Activated naive CD8-positive, alpha-beta T cell treated with anti-CD3 and anti-CD28 coated beads for 36 hours (primary cell): ENCODE results near the gene SRSF6. TPM values are rescaled to one million over a fixed set of nuclear protein-coding genes. Genes with fewer than 3 reads are reported as not detected.
"Not testable (repeated sequence)": the region's sequence is repeated elsewhere in the genome, so short reads cannot be mapped to it uniquely, and the experiment has no call there.

ENCODE experiments used
- DNase-seq: peaks from one replicate; pipeline ENCODE4 v3.0.0; 2021
- H3K27ac Mint-ChIP-seq: one replicate; pipeline ENCODE4 v1.8.0; 2022; ENCODE audit warnings: mild to moderate bottlenecking, moderate library complexity, mixed read lengths
- H3K27me3 Mint-ChIP-seq: one replicate; pipeline ENCODE4 v1.8.0; 2022; ENCODE audit warnings: mild to moderate bottlenecking, mixed read lengths
- H3K36me3 Mint-ChIP-seq: one replicate; pipeline ENCODE4 v1.8.0; 2021; ENCODE audit warnings: mild to moderate bottlenecking, mixed read lengths
- H3K4me1 Mint-ChIP-seq: one replicate; pipeline ENCODE4 v1.8.0; 2021; ENCODE audit warnings: mixed read lengths
- H3K4me3 Mint-ChIP-seq: one replicate; pipeline ENCODE4 v1.8.0; 2022; ENCODE audit warnings: mild to moderate bottlenecking, moderate library complexity, mixed read lengths
- H3K9me3 Mint-ChIP-seq: one replicate; pipeline ENCODE4 v1.8.0; 2022; ENCODE audit warnings: mixed read lengths
- total RNA-seq, 2 experiments: library from RNA; stranded (reverse); gene quantifications; one replicate each; pipeline ENCODE4 v1.2.3, GENCODE V29; 2021

SRSF6 gene
- total RNA-seq, 2 experiments from 2014 or later = 224 to 225 TPM

DNA sequence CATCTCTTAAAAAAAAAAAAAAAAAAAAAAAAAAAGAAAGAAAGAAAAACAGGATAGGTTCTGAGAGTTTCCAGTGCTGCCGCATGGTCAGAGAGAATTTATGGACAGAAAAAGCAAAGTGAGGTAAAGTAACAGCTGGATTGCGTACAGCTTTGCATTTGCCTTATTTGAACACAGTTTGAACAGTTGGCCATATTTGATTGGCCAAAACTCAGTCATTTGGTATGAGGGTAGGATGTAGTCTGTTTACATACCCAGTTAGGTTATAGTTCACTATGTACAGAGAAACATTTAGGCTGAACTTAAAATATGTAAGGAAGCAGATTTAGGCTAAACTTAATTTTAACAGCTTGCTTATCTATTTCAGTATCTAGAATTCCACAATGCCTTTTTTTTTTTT lies 32.3 kb downstream of the SRSF6 start:
- Mint-ChIP-seq H3K4me1 (peaks cover 5% of the 10 kb centered on the region), H3K9me3 (peaks cover 11% of the 10 kb centered on the region), H3K4me3 (no peak overlapping the region), H3K27me3 (no peaks in the 10 kb centered on the region), H3K36me3 (peaks cover 3% of the 10 kb centered on the region), H3K27ac (no peak overlapping the region)
- DNase-seq = no peak

DNA sequence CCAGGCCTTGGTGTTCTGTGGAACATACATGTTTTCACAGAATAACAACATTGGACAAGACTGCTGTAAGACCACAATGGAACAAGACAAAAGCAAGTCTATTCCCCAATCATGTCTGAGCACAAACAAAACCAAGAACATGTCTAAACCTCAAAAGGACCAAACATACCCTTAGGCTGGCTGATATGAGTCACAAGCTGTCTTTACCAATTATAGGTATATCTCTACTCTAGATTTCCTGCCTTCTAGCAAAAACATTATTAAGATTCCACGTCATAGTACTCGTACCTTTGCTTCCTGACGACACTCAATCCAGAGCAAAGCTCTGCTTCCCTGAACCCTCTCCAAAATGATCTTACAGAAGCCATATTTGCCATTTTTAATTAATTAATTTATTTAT lies 34.4 kb downstream of the SRSF6 start:
- DNase-seq = no peak
- H3K27ac Mint-ChIP-seq = no peak overlapping the region

DNA sequence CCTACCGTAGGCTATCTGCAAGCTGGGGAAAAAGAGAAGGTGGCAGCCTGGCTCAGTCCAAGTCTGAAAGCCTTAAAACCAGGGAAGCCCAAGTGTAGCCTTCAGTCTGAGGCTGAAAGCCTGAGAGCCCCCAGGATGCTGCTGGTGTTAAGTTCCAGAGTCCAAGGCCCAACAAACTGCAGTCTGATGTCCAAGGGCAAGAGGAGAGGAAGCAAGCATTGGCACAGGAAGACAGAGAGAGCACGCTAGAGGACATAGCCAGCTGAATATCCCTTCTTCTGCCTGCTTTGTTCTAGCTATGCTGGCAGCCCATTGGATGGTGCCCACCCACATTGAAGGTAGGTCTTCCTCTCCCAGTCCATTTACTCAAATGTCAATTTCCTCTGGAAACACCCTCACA lies 37.7 kb downstream of the SRSF6 start:
- DNase-seq = no peak
- no peak overlapping the region for H3K27ac Mint-ChIP-seq
- H3K4me1 Mint-ChIP-seq = peaks cover 5% of the 10 kb centered on the region
- no peak overlapping the region for H3K4me3 Mint-ChIP-seq
- no peaks in the 10 kb centered on the region for H3K36me3 Mint-ChIP-seq
- H3K9me3 Mint-ChIP-seq = no peaks in the 10 kb centered on the region
- H3K27me3 Mint-ChIP-seq = no peaks in the 10 kb centered on the region

More for the DNA sequence above, 34.4 kb downstream of the SRSF6 start:
- no peaks in the 10 kb centered on the region for H3K27me3 Mint-ChIP-seq
- H3K36me3 Mint-ChIP-seq = no peaks in the 10 kb centered on the region
- H3K4me1 Mint-ChIP-seq = peaks cover 5% of the 10 kb centered on the region
- H3K9me3 Mint-ChIP-seq = peaks cover 8% of the 10 kb centered on the region
- no peak overlapping the region for H3K4me3 Mint-ChIP-seq

DNA sequence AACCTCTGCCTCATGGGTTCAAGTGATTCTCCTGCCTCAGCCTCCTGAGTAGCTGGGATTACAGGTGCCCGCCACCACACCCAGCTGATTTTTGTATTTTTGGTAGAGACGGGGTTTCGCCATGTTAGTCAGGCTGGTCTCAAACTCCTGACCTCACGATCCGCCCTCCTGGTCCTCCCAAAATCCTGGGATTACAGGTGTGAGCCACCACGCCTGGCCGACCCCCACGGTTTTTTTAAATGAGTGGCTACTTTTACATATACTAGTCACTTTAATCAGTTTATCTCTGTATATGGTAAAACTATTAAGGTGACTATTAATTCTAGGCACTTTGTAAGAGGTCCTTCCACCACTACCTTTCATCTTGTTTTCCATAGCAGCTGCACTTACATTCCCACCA lies 44.3 kb downstream of the SRSF6 start:
- not testable (repeated sequence) for H3K4me1 Mint-ChIP-seq, DNase-seq, H3K9me3 Mint-ChIP-seq, H3K27ac Mint-ChIP-seq, H3K4me3 Mint-ChIP-seq, H3K36me3 Mint-ChIP-seq
- peaks cover 28% of the 10 kb centered on the region for H3K27me3 Mint-ChIP-seq

DNA sequence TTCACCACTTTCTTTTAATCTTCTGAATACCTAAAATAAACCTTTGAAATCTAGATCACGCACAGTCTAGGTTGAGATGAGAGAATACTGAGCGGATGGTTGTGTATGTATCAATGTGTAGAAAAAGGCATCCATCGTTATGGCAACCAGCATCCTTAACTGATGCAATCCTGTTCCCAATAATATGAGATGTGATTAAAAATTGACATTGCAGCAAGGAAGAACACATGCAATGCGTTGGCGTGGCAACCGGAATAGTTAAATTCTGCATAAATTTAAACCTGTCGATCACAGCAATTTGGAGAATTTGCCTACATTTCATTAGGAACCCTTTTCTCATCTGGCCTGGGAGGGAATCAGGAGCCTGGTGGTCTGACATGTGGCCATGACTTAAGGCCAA lies 48.5 kb downstream of the SRSF6 start:
- H3K27ac Mint-ChIP-seq = no peak overlapping the region
- H3K27me3 Mint-ChIP-seq = peaks cover 50% of the 10 kb centered on the region
- peaks cover 3% of the 10 kb centered on the region for H3K4me1 Mint-ChIP-seq
- H3K4me3 Mint-ChIP-seq = no peak overlapping the region
- H3K9me3 Mint-ChIP-seq = no peaks in the 10 kb centered on the region
- H3K36me3 Mint-ChIP-seq = no peaks in the 10 kb centered on the region
- no peak for DNase-seq

DNA sequence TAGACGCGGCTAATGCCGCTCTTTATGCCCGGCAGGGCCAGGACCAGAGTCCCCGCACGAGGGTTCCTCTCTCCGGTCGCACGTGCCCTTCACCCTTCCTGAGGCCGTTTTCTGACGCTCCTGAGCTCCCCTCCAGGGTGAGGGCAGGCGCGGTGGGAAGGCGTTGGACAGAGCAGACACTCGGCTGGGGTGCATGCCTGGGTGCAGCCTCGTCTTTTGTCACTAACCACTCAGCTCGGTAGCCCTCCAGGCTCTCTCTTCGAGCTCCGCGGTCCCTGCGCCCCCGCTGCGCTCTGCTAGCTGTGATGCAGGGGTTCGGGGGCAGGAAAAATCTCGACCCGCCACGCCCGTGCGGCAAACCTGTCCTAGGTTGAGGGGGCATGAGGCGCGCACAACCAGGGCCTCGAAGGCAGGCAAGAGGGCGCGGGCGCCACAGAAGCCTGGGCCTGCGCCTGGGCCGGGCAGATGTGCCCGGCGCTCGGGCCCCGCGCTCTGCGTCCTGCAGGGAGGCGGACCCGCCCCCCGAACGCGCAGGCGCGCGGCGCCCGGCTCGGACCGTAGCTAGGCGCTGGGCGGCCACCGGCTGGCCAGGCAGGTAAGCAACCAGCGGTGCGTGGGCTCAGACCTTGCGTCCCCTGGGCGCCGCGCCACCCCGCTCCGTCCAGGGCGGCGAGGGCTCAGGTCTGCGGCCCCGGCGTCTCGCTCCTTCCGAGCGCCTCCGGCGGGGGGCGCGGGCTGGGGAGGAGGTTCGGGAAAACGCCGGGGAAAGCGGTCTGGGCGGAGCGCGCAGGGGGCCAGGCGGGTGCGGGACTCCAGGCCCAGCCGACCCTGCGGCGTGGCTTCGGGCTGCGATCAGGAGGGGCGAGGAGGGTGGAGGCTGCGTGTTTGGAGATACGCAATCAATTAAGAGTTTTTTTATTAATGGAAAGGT lies 49.7 kb downstream of the SRSF6 start, which contains the start of gene L3MBTL1:
Gene L3MBTL1 (plus strand): TSS at position 548 of the 931 bp plus-strand sequence. CDS start 5,807 bp downstream, outside the sequence.
- DNase-seq = peak; percentile 31
- H3K27ac Mint-ChIP-seq = no peak within 1 kb of the TSS
- H3K9me3 Mint-ChIP-seq = no peaks in the 10 kb centered on the region
- peaks cover 55% of the 10 kb centered on the region for H3K27me3 Mint-ChIP-seq
- H3K36me3 Mint-ChIP-seq = no peaks in the 10 kb centered on the region
- H3K4me3 Mint-ChIP-seq = peak within 1 kb of the TSS; percentile 47
- H3K4me1 Mint-ChIP-seq = peaks cover 3% of the 10 kb centered on the region

DNA sequence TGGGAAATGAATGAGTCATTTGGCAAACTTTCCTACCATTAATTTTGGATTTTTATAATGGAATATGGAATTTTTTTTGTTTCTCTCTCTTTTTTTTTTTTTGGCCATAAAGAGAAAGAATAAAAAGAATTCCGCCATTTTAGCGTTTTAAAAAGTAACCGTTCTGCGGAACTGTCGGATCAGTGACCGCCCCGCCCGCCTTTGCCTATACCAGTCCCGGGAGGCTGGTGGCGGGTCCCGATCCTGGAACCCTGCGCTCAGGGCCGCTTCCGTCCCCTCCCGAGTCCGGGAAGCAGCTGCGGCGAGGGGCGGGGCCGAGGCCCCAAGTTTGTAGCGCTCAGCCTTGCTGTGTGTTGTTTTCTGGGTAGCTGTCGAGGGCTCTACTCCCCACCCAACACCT lies 50.4 kb downstream of the SRSF6 start:
- Mint-ChIP-seq H3K27ac (no peak overlapping the region), H3K4me3 (peak overlapping the region; percentile 47), H3K9me3 (no peaks in the 10 kb centered on the region)

DNA sequence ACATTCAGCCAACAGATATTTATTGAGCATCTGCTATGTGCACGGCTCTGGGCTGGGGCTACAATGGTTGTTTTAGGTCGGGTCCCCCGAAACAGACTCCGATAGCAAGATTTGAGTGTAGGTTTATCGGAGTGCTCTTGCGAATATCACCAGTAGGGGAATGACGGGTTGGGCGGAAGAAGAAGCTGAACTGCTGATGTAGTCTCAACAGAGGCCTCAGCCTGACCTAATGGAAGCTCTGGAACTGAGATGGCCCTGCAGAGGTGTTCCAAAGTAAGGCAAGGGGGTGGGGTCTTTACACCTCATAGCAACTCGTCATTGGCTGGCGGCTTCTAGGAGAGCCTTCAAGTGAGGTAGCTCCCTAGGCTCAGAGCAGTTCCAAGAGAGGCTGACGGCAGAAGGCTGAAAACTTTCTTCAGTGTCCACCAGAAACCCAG lies 50.9 kb downstream of the SRSF6 start:
- Mint-ChIP-seq H3K27me3 (peaks cover 55% of the 10 kb centered on the region), H3K27ac (no peak overlapping the region)

More for the DNA sequence above, 50.4 kb downstream of the SRSF6 start:
- no peaks in the 10 kb centered on the region for H3K36me3 Mint-ChIP-seq
- peaks cover 55% of the 10 kb centered on the region for H3K27me3 Mint-ChIP-seq
- no peak for DNase-seq
- H3K4me1 Mint-ChIP-seq = peaks cover 3% of the 10 kb centered on the region

DNA sequence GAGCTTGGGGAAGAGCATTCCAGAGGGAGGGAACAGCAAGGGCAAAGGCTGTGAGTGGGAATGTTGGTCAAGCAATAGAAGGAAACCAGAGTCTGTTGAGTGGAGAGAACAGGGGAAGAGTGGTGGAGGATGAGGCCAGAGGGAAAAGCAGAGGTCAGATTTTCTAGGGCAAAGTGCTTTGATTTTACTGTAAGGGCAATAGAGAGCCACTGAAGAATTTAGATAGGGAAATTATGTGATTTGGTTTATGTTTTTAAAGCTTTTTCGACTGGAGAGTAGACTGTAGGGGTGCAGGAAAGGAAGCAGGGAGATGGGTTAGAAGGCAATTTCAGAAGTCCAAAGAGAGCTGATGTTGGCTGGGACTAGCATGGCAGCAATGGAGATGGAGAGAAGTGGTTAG lies 54.2 kb downstream of the SRSF6 start:
- H3K9me3 Mint-ChIP-seq = no peaks in the 10 kb centered on the region
- no peak overlapping the region for H3K27ac Mint-ChIP-seq
- no peak for DNase-seq
- H3K36me3 Mint-ChIP-seq = peaks cover 4% of the 10 kb centered on the region
- H3K4me1 Mint-ChIP-seq = peaks cover 6% of the 10 kb centered on the region
- peaks cover 28% of the 10 kb centered on the region for H3K27me3 Mint-ChIP-seq
- no peak overlapping the region for H3K4me3 Mint-ChIP-seq

More for the DNA sequence above, 50.9 kb downstream of the SRSF6 start:
- Mint-ChIP-seq H3K36me3 (no peaks in the 10 kb centered on the region), H3K4me3 (no peak overlapping the region), H3K4me1 (peaks cover 3% of the 10 kb centered on the region), H3K9me3 (no peaks in the 10 kb centered on the region)
- DNase-seq = no peak

DNA sequence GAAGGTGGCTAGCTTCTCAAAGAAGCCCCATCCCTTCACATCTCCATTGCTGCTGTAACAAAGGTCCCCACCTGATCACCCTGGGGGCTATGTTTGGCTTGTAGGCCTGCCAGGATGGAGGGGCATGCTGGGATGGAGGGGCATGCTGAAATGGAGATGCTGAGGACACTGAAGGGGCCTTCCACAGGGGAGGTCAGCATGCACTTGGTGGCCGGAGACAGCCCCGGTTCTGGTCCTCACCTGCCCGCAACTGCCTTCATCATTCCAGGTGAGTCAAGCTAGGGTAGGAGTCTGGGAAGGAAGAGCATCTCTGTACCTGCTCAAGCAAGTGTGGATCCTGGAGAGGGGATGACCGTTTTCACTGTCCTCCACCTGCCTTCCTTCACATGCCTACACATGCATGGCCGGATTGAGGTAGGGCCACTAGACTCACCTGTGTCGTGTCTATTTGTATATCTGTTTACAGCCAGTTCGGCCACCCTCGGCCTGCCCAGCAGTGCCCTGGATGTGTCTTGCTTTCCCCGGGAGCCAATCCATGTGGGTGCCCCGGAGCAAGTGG lies 55.8 kb downstream of the SRSF6 start:
- peak overlapping the region; percentile 88 for H3K4me3 Mint-ChIP-seq
- H3K36me3 Mint-ChIP-seq = peaks cover 4% of the 10 kb centered on the region

More for the DNA sequence above, 55.8 kb downstream of the SRSF6 start:
- Mint-ChIP-seq H3K9me3 (no peaks in the 10 kb centered on the region), H3K27ac (no peak overlapping the region), H3K4me1 (peaks cover 6% of the 10 kb centered on the region), H3K27me3 (peaks cover 21% of the 10 kb centered on the region)
- no peak for DNase-seq

Other genes with a start within 250 kb of the SRSF6 start
- 1 to 10 TPM; 4.3 to 4.8 TPM for gene L3MBTL1, start 49.8 kb downstream of the SRSF6 start, total RNA-seq
- gene SGK2, start 101.1 kb downstream of the SRSF6 start, total RNA-seq = under 1 TPM in 1 of 2 experiments, not detected in 1; 0.18 TPM
- gene IFT52, start 133.0 kb downstream of the SRSF6 start, total RNA-seq = 10 to 100 TPM; 14.4 to 16.6 TPM
- gene MYBL2, start 209.2 kb downstream of the SRSF6 start, total RNA-seq = 100 to 1,000 TPM; 139 to 140 TPM